ENCODE measurements around the gene SMIM12. TPM values are rescaled to one million over a fixed set of nuclear protein-coding genes. Genes with fewer than 3 reads are reported as not detected.
"Not testable (repeated sequence)": the region's sequence is repeated elsewhere in the genome, so short reads cannot be mapped to it uniquely, and the experiment has no call there.

SMIM12 gene
- polyA plus RNA-seq, 3 donors: 21.8 to 59.6 (median 23.8) TPM

GRCh38 chr1:34824817-34825454, 34.6 kb downstream of the SMIM12 start:
- 24 to 94% (median 86%) methylated on average over 3 of the region's 3 CpGs for WGBS, 3 donors
- no peak overlapping the region for H3K27ac ChIP-seq (ENCODE audit: low read depth, low read length)

- 63 to 79% (median 69%) methylated on average over 3 of the region's 3 CpGs for WGBS, 3 donors
- H3K27ac ChIP-seq (ENCODE audit: low read depth, low read length): no peak overlapping the region
Observed at GRCh38 chr1:34822202-34822601, 37.3 kb downstream of the SMIM12 start.

DNA sequence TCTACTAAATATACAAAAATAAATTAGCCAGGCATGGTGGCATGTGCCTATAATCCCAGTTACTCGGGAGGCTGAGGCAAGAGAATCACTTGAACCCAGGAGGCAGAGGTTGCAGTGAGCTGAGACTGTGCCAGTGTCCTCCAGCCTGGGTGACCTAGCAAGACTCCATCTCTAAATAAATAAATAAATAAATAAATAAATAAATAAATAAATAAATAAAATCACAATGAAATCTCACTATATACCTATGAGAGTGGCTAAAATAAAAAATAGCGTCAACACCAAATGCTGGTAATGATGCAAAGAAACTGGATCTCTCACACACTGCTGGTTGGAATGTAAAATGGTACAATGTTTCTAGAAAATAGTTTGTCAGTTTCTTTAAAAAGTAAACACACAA, 40.7 kb downstream of the SMIM12 start:
- not testable (repeated sequence) for H3K27ac ChIP-seq (ENCODE audit: low read depth, low read length)
- WGBS, 3 donors: 93 to 99% (median 95%) methylated on average over 2 of the region's 2 CpGs

DNA sequence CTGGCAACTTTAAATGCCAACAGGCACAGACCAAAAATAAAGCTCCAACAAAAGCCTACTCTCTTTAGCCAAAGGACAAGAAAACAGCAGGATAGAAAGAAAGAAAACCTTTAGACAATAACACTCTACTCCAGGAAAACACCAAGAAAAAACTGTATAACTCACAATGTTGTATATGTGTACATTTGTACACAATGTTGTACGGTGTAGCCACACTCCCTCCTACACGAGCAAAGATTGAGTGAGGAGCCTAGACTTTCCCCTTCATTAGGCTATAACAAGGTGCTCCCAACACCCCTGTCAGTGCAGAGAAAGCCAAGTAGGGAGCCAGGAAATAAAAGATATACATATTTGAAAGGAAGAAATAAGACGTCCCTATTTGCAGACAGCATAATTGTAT, 42.8 kb downstream of the SMIM12 start:
- WGBS, 3 donors: 65 to 79% (median 78%) methylated on average over 3 of the region's 3 CpGs
- no peak overlapping the region for H3K27ac ChIP-seq (ENCODE audit: low read depth, low read length)

- no peak overlapping the region for H3K27ac ChIP-seq (ENCODE audit: low read depth, low read length)
Observed at GRCh38 chr1:34816332-34816731, 43.2 kb downstream of the SMIM12 start.

GRCh38 chr1:34810781-34811180, 48.8 kb downstream of the SMIM12 start:
- 92 to 94% (median 94%) methylated on average over 3 of the region's 3 CpGs for WGBS, 3 donors

DNA sequence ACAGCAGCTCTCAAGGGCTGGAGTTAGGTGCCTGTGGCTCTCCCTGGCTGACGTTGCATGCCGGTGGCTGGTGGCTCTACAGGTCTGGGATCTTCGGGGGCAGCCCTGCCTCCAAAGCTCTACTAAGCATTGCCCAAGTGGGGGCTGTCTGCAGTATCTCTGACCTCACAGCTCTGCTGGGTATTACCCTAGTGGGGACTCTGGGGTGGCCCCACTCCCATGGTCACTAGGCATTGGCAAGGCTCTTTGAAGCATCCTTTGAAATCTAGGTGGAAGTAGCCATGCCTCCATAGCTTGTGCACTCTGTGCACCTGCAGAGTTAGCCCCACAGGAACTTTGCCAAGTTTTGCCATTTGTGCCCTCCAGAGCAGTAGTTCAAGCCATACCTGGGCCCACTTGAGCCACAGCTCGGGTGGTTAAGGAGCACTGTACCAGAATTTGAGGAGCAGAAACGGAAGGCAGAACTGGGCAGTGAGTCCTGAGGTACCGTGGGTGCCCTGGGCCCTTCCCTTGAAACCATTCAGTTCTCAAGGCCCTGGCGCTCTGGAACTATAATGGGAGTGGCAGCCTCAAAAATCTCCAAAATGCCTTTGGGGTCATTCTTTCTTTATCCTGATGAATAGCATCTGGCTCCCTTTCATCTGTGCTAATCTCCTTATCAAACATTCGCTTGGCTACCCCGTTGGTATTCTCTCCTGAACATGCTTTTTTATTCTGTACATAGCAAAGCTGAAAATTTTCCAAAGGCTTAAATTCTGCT, 51.3 kb downstream of the SMIM12 start:
- H3K27ac ChIP-seq (ENCODE audit: low read depth, low read length): no peak overlapping the region
- WGBS, 3 donors: 88 to 94% (median 91%) methylated on average over 9 of the region's 9 CpGs

More at GRCh38 chr1:34810781-34811180, 48.8 kb downstream of the SMIM12 start:
- not testable (repeated sequence) for H3K27ac ChIP-seq (ENCODE audit: low read depth, low read length)

GRCh38 chr1:34806396-34806795, 53.2 kb downstream of the SMIM12 start:
- H3K27ac ChIP-seq (ENCODE audit: low read depth, low read length): no peak overlapping the region
- WGBS, 3 donors: 73 to 85% (median 78%) methylated on average over 3 of the region's 3 CpGs

- no peak overlapping the region for H3K27ac ChIP-seq (ENCODE audit: low read depth, low read length)
- 96 to 97% (median 97%) methylated on average over 3 of the region's 3 CpGs for WGBS, 3 donors
Observed at GRCh38 chr1:34803770-34804169, 55.8 kb downstream of the SMIM12 start.

Other genes with a start within 250 kb of the SMIM12 start
- under 1 TPM in 2 of 3 donors, not detected in 1; 0.06 to 0.07 TPM for gene GJB5, start 104.7 kb downstream of the SMIM12 start, polyA plus RNA-seq
- gene GJB4, start 100.0 kb downstream of the SMIM12 start, polyA plus RNA-seq: not detected
- gene GJB3, start 78.5 kb downstream of the SMIM12 start, polyA plus RNA-seq: under 1 TPM in 2 of 3 donors, not detected in 1; 0.02 to 0.39 TPM
- 10 to 100 TPM in 2 of 3 donors, 1 to 10 TPM in 1; 5.9 to 68.1 (median 19.5) TPM for gene GJA4, start 66.8 kb downstream of the SMIM12 start, polyA plus RNA-seq
- gene DLGAP3, start 69.9 kb upstream of the SMIM12 start, polyA plus RNA-seq: under 1 TPM; 0.22 to 0.36 (median 0.28) TPM
- 10 to 100 TPM; 26.7 to 55.1 (median 51.8) TPM for gene TMEM35B, start 125.6 kb upstream of the SMIM12 start, polyA plus RNA-seq
- 1 to 10 TPM; 3.9 to 7.6 (median 5.0) TPM for gene ZMYM6, start 172.2 kb upstream of the SMIM12 start, polyA plus RNA-seq
- gene ZMYM1, start 219.6 kb upstream of the SMIM12 start, polyA plus RNA-seq: 1 to 10 TPM; 1.5 to 3.6 (median 1.8) TPM